ENCODE measurements around the gene TNIK. TPM values are rescaled to one million over a fixed set of nuclear protein-coding genes. Genes with fewer than 3 reads are reported as not detected.

Gene TNIK
- total RNA-seq, 1 donor, result 24.2 TPM

DNA sequence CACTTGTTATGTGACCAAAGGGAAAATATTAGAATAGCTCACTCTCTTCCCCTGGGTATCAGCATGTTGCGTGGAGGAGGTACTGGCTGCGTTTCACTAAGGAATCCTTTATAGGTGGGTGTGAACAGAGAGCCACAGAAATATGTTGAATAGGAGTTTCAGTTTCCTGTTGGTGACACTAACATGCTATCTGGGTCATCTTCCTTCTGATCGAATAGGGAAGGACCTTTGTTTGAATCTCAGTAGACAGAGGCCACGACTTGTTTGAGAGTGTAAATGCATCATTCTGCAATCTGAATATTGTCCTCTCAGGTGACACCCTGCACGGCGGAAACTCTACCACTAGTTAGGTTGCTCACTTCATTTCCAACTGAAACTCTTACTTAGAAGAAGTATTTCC, 275.8 kb downstream of the TNIK start:
- no peak overlapping the region for H3K4me3 ChIP-seq (ENCODE audit: low read depth, low read length)
- TF ChIP-seq, protein P1, sequence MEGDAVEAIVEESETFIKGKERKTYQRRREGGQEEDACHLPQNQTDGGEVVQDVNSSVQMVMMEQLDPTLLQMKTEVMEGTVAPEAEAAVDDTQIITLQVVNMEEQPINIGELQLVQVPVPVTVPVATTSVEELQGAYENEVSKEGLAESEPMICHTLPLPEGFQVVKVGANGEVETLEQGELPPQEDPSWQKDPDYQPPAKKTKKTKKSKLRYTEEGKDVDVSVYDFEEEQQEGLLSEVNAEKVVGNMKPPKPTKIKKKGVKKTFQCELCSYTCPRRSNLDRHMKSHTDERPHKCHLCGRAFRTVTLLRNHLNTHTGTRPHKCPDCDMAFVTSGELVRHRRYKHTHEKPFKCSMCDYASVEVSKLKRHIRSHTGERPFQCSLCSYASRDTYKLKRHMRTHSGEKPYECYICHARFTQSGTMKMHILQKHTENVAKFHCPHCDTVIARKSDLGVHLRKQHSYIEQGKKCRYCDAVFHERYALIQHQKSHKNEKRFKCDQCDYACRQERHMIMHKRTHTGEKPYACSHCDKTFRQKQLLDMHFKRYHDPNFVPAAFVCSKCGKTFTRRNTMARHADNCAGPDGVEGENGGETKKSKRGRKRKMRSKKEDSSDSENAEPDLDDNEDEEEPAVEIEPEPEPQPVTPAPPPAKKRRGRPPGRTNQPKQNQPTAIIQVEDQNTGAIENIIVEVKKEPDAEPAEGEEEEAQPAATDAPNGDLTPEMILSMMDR (IDR thresholded peaks at IDR 0.05; ENCODE audit: insufficient read depth, low read length), result no peak
- no peak for DNase-seq (ENCODE audit: low read depth)

DNA sequence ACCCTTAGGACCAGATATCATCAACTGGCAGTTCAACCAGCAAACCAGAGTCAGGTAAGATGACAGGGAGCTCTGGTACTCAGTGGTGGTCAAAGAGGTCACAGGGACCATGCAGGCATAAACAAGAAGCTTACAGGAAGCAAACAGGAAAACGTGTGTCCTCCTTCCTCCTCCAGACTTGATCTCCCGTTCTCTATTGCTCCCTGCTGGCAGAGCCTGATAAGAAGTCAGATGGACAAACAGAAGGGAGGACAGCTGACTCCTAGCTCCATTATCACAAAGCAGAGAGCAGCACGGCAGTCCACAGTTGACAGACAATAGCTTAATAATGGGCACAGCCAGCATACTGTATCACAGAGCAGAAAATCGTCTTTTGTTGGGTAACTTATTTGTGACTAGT, 277.2 kb downstream of the TNIK start:
- DNase-seq (ENCODE audit: low read depth), result no peak
- TF ChIP-seq, protein P1 (IDR thresholded peaks at IDR 0.05; ENCODE audit: insufficient read depth, low read length), result peak; percentile 10
- H3K4me3 ChIP-seq (ENCODE audit: low read depth, low read length), result no peak overlapping the region

DNA sequence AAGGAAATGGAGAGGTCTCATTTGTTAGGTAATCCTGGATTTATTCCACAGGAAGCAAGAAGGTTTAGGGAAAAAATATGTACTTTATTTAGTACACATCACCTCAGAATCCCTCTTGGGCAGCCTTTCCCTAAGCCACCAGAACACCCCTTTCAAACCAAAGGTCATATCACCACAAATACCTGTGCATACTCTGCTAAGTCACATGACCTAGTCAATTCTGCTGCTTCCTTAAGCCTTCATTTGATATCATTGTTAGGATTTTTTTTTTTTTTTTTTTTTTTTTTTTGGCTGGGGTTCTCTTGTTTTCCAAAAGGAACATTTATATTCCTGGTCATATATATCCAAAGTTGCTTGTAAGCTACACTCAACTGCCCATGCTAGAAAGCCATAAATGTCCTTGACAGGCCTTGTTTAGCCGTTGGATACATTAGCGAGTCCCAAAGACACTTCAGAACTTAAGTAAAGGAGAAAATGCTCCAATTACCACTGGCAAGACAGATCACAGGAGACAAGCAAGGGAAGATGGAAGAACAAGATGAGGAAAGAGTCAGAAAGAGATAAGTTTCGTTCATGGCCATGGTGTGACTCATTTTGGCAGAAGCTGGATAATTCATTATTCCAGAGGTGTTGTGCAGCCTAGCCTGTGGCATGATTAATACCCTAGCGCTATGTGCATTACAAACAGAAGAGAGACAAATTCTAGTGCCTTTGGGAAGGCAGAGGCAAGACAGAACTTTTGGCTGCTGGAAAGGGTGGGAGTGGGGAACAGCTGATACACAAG, 278.1 kb downstream of the TNIK start:
- TF ChIP-seq, protein P1 (IDR thresholded peaks at IDR 0.05; ENCODE audit: insufficient read depth, low read length), result no peak
- H3K4me3 ChIP-seq (ENCODE audit: low read depth, low read length), result no peak overlapping the region
- DNase-seq (ENCODE audit: low read depth), result peak; percentile 86

DNA sequence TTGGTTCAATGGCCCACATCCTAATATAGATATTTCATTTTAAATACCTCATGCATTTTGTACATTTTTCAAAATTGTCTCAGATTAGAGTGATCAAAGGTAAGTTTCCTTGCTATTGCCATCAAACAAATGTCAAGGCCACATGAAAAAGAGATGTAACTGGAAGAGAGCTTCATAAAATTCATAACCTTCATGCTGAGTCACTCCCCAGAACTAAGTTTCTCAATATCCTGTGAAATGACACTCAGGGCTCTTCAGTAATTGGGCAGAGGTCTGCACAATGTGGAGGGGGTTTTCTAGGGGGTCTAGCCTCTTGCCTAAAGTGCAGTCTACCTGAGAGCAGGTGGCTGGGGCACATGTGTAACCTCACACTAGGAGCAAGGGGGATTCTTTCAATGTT, 281.5 kb downstream of the TNIK start:
- no peak for DNase-seq (ENCODE audit: low read depth)
- TF ChIP-seq, protein P1 (IDR thresholded peaks at IDR 0.05; ENCODE audit: insufficient read depth, low read length), result no peak
- no peak overlapping the region for H3K4me3 ChIP-seq (ENCODE audit: low read depth, low read length)

DNA sequence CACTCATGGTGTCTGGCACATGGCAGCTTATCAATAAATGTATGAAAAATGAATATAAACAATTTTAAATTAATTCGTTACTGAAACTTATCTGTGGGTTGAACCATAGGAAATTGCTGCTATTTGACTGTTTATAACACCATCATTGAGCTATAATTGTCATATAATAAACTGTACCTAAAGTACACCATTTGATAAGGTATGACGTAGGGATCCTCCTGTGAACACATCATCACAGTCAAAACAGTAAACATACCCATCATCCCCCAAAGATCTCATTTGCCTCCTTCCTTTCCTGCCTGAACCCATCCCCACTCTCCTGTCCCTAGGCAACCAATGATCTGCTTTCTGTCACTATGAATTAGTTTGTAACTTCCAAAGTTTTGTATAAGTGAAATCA, 282.7 kb downstream of the TNIK start:
- DNase-seq (ENCODE audit: low read depth), result no peak
- TF ChIP-seq, protein P1 (IDR thresholded peaks at IDR 0.05; ENCODE audit: insufficient read depth, low read length), result no peak
- H3K4me3 ChIP-seq (ENCODE audit: low read depth, low read length), result no peak overlapping the region

DNA sequence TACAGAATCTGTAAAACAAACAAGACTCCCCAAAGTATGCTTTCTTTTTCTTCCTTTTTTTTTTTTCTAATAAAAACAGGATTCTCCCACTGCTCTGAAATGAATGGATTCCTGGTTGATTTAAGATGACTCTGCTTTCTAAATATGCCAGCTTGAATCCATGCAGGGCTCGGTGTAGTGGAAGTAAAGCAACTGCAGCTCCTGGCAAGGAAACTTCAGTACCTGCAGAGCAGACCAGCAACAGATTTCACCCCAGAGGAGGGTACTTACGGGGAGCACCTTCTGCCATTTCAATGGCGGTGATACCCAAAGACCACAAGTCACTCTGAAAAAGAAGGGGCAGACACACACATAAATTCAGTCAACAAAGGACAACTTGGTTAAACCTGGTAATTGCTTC, 283.1 kb downstream of the TNIK start:
- no peak for DNase-seq (ENCODE audit: low read depth)
- TF ChIP-seq, protein P1 (IDR thresholded peaks at IDR 0.05; ENCODE audit: insufficient read depth, low read length), result no peak

More for the DNA sequence above, 283.1 kb downstream of the TNIK start:
- H3K4me3 ChIP-seq (ENCODE audit: low read depth, low read length), result no peak overlapping the region

Data from fibroblast of the aortic adventitia (primary cell).